ENCODE measurements around the gene BLZF1. TPM values are rescaled to one million over a fixed set of nuclear protein-coding genes. Genes with fewer than 3 reads are reported as not detected.

Gene BLZF1
- total RNA-seq (2022; extraction: Qiagen RNA extraction), result 12.8 to 20.3 TPM (median 13.2 TPM) in 5 replicates

DNA sequence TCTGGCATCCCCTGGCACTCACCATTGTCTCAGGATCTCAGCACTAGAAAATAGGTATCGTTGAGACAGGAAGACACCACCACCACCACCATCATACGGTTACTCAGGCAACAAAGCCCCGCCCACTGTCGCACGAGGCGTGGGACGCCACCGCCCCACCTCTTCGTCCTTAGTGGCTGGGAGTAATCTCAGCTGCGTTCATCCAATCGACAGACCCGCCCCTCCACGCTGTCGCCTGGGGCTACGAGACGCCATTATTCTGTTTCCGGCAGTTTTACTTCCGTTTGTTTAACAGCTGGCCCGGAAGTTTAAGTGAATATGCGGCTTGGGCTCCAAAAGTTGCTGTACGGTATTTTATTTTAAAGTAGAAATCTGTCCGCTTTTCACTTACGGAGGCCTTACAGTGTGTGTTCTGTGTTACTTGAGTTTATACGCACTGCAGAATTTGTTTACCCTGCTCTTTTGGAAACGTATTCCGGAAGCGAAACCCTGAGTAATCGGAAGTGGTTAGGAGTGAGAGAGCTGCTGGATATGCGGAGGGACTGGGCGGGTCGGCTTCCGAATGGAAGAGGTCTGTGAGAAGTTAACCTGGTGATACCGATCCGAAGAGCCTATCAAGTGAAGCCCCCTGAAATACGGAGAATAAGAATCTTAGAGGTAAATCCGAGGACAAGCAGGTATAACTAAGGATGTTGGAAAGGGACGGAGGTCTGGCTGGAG lies at the start of gene BLZF1, which contains the start of gene NME7:
TSS of gene BLZF1 (plus strand) at position 510 of the 720 bp plus-strand sequence. CDS start 1,328 bp downstream, outside the sequence.
TSS of gene NME7 (minus strand) at position 112 of the 720 bp plus-strand sequence. CDS start at position 25, 87 bp downstream.

DNA sequence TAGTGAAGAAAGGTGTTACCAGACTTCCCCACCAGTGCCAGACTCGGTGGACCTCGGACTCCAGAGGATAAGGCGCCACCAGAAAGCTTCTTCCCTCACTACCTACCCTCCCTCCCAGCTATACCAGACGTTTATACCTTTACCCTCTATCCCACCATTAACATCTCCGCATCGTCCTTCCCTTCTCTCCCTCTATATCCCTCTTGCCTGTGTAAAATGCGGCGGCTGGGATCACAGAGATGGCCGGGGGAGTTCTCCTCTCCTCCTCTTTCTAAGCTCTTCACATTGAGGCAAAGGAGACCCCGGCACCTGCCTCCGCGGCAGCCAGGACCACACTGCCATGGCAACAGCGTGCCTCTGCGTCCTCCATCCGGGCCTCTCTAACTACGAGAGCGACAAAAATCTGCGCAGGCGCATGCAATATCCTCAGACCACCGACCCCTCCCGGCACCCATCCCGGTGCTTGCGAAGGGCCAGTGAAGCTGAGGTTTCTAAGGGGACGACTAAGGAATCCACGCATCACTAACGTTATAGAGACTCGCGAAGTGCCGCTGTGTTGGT lies 59.2 kb downstream of the BLZF1 start, which contains the start of gene CCDC181:
TSS of gene CCDC181 (minus strand) at position 394 of the 561 bp plus-strand sequence. CDS start 2,547 bp downstream, outside the sequence.

Other genes starting within 250 kb of the BLZF1 start
- gene NME7, start 398 bp upstream of the BLZF1 start, total RNA-seq (2022; extraction: Qiagen RNA extraction), result 20.7 to 33.3 TPM (median 21.6 TPM) in 5 replicates
- 0.06 to 0.22 TPM (median 0.13 TPM) in 4 of 5 replicates, not detected in the other for gene CCDC181, start 59.3 kb downstream of the BLZF1 start, total RNA-seq (2022; extraction: Qiagen RNA extraction)
- 21.2 to 31.6 TPM (median 26.1 TPM) in 5 replicates for gene SLC19A2, start 117.7 kb downstream of the BLZF1 start, total RNA-seq (2022; extraction: Qiagen RNA extraction)
- 0.06 to 0.23 TPM (median 0.14 TPM) in 5 replicates for gene F5, start 218.3 kb downstream of the BLZF1 start, total RNA-seq (2022; extraction: Qiagen RNA extraction)

Data from A549 treated with Hydrocortisone at 1 μM for 4 hours (cell line).